ENCODE data around the gene FBN2.

Gene FBN2

DNA sequence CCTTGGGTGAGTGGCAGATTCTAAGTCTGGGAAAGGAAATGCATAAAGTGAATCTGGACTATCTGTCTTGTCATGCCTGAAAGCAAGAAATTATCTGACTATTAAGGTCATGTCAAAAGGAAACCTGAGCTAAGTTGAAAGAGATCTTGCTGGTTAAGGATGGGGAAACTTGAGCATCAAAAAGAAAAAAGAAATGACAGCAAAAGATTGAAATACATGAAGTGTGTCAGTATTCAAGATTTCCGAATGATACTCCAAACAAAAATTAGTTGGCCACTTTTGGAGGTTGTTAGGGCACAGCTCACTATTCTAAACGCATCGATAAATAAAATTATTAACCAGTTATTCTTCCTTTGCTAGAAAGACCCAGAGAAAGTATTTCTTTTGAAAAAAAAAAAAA is 3.3 kb upstream of the FBN2 start:
- Mint-ChIP-seq H3K27ac (no peak overlapping the region), H3K4me3 (no peak overlapping the region), H3K9me3 (peaks cover 8% of the 10 kb centered on the region), H3K4me1 (no peaks in the 10 kb centered on the region), H3K36me3 (no peaks in the 10 kb centered on the region), H3K27me3 (peaks cover 5% of the 10 kb centered on the region)
- ATAC-seq (ENCODE audit: low read depth) (no peak), DNase-seq (ENCODE audit: low spot score in 2 of 2) (no peak)

DNA sequence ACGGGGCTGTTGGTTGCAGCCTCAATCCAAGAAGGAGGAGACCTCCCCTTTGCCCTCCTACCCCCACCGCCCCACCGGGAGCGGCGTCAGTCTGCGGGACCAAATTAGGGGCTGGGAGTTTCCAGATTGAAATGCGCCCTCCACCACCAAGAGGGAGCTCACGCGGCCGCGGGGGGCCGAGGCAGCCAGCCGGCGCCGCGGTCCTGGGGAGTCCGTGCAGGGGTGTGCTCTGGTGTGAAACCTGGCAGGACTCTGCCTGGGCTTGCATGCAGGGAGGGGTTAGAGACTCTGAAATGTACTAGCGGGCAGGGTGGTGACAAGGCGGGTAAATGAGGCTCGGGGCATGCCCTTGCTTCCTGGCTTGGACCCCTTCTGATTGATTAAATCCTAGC is 989 bp upstream of the FBN2 start:
- peaks cover 9% of the 10 kb centered on the region for H3K27me3 Mint-ChIP-seq
- peaks cover 6% of the 10 kb centered on the region for H3K9me3 Mint-ChIP-seq
- no peaks in the 10 kb centered on the region for H3K36me3 Mint-ChIP-seq
- no peak overlapping the region for H3K4me3 Mint-ChIP-seq
- no peak for DNase-seq (ENCODE audit: low spot score in 2 of 2)
- H3K27ac Mint-ChIP-seq = no peak overlapping the region
- no peak for ATAC-seq (ENCODE audit: low read depth)
- no peaks in the 10 kb centered on the region for H3K4me1 Mint-ChIP-seq

DNA sequence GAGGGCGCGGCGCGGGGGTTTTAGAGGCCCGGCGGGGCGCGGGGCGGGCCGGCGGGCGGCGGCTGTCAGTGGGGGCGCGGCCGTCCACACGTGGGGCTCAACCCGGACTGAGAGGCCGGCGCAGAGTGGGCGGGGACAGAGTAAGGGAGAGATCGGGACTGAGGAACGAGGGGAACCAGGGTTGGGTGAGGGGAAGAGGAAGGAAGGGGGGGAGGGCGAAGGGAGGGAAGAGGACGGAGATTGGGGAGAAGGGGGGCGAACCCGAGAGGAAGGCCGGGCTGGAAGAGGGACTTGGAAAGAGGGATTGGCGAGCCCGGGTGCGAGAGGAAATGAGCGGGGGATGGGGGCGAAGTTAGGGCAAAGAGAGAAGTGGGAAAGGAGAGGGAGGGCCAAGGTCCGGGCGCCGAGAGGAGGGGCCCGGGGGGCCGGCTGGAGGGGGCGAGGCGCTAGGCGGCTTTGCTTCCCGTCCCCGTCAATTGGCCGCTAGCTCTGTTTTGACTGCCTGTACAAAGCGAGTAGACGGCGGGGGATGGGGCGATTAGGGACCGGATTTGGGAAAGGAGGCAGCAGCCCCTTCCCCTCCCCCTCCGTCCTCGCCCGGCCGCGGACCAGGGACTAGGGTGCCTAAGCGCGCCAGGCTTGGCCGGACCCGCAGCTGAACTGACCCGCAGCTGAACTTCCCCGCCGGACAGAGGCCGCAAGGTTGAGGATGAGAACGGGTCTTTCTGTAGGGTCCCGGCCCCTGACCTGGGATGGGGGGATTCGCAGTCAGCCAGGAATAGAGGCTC is 399 bp upstream of the FBN2 start:
- no peak for DNase-seq (ENCODE audit: low spot score in 2 of 2)
- H3K27ac Mint-ChIP-seq = no peak overlapping the region
- ATAC-seq (ENCODE audit: low read depth) = no peak

DNA sequence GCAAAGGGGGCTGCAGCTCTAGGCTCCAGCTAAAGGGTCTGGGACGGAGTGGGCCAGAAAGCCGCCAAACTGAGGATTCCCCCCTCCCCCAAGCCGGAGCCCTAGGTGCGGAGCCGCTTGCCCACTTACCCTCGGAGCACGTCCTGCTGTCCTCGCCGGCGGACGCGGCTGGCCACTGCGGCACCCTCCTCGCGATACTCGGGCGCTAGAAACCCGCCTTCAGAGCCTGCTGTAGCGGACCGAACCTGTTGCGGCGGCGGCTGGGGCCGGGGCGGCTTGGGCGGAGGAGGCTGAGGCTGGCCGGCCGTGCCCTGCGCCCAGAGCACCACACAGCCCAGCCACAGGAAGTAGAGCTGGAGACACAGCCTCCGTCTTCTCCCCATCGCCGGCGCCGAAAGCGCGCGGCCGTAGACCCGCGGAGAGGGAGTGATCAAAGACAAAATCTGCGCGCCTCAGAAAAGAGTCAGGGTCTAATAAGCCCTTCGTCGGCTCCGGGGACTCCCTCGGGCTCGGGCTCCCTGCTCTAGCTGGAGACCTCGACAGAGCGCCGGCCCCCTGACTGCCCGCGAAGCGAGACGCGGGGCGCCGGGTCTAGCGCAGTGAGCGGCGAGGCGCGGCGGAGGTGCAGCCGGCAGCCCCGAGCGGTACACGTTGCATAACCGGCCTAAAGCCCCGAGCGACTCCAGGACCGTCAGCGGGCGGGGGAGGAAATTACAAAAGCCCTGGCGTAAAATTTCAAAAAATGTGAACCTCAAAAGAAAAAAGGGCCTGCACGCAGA is 635 bp downstream of the FBN2 start:
- Mint-ChIP-seq H3K4me1 (no peaks in the 10 kb centered on the region), H3K9me3 (peaks cover 2% of the 10 kb centered on the region), H3K27ac (no peak overlapping the region), H3K27me3 (peaks cover 9% of the 10 kb centered on the region), H3K4me3 (no peak overlapping the region), H3K36me3 (no peaks in the 10 kb centered on the region)
- ATAC-seq (ENCODE audit: low read depth) = no peak
- DNase-seq (ENCODE audit: low spot score in 2 of 2) = no peak

More for the DNA sequence above, 399 bp upstream of the FBN2 start:
- H3K4me3 Mint-ChIP-seq = no peak overlapping the region
- H3K36me3 Mint-ChIP-seq = no peaks in the 10 kb centered on the region
- no peaks in the 10 kb centered on the region for H3K4me1 Mint-ChIP-seq
- H3K27me3 Mint-ChIP-seq = peaks cover 9% of the 10 kb centered on the region
- H3K9me3 Mint-ChIP-seq = peaks cover 2% of the 10 kb centered on the region

DNA sequence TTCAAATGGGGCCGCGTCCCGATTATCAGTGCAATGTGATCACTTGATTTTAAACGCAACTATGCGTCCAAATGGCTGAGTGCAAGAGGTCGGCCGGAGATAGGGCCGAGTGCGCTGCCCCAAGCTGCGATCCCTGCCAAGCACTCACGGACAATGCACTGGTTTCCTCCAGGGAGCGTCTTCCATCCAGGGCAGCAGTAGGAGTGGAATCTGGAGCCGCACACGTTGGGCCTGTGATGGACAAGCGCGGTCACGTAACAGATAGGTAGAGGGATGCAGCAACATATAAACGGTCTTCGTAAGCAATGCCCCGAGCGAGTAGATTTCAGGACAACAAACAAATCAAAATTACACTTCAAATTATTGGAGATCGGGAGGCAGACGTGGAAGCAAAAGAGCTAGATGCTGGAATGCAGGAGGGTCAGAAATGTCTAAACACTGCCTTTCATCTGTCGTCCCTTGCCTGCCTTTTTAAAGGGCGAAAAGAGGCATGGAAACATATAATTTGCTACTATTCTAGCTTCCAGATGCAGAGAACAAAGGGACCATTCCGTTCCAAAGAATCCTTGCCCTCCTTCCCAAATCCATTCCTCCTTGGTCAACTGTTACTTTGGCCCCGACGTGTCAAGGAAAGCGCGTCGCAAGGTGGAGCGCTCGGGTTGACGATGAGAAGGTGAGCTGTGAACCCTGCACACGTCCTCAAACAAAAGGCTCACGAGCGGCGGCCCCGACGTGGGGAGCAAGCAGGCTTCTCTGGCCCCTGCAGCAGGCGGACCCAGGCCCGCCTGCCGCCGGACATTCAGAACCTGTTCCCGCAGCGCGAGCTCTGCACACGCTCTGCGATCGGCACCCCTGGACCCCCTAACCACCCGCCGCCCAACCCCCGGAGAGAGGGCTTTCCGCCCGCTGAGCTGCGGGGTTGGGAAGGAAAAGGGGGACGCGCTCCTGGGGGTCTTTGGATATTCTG is 1.5 kb downstream of the FBN2 start:
- ATAC-seq (ENCODE audit: low read depth) (no peak), DNase-seq (ENCODE audit: low spot score in 2 of 2) (no peak)
- Mint-ChIP-seq H3K4me1 (no peaks in the 10 kb centered on the region), H3K27me3 (peaks cover 9% of the 10 kb centered on the region), H3K36me3 (no peaks in the 10 kb centered on the region), H3K4me3 (no peak overlapping the region), H3K27ac (no peak overlapping the region), H3K9me3 (peaks cover 2% of the 10 kb centered on the region)

DNA sequence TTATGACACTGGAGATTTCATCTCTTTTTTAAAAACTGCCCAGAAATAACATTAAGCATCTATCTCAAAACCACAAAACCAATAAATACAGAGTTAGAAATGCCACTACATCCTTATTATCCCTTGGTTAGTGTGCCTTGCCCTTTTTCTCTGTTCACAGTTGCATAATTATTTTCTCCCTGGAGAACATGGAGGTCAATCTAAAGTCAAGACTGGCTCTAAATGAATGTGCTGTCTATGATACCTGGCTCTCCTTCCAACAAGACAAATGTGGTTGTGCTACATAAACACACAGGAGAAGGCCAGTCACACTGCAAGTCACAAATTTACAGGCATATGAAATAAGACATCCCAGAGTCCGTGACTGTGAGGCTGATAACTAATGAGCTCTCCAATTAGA is 2.8 kb downstream of the FBN2 start:
- H3K36me3 Mint-ChIP-seq = no peaks in the 10 kb centered on the region
- no peak overlapping the region for H3K27ac Mint-ChIP-seq
- H3K9me3 Mint-ChIP-seq = peaks cover 2% of the 10 kb centered on the region
- no peak overlapping the region for H3K4me3 Mint-ChIP-seq
- ATAC-seq (ENCODE audit: low read depth) (no peak), DNase-seq (ENCODE audit: low spot score in 2 of 2) (no peak)
- no peaks in the 10 kb centered on the region for H3K4me1 Mint-ChIP-seq
- peaks cover 9% of the 10 kb centered on the region for H3K27me3 Mint-ChIP-seq

DNA sequence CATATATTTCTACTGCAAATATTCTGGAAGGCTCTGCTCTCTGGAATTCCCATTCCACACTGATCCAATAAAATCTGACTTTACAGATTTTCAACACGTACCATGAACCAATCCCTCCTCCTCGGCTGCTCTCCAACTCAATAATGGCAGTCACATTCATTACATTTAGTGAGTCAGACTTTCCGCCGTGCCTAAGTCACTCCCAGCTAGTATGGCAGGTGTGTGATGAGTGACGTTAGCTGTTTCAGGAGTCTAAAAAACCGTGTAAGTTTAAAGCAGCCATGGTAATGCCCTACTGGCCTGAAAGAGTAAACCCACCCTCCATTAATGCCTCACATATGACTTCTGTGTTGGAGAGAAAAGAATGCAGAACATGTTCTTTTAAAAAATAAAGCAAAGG is 3.3 kb downstream of the FBN2 start:
- Mint-ChIP-seq H3K27me3 (peaks cover 9% of the 10 kb centered on the region), H3K9me3 (peaks cover 2% of the 10 kb centered on the region), H3K36me3 (no peaks in the 10 kb centered on the region), H3K4me3 (no peak overlapping the region), H3K27ac (no peak overlapping the region), H3K4me1 (no peaks in the 10 kb centered on the region)
- no peak for ATAC-seq (ENCODE audit: low read depth)
- no peak for DNase-seq (ENCODE audit: low spot score in 2 of 2)

DNA sequence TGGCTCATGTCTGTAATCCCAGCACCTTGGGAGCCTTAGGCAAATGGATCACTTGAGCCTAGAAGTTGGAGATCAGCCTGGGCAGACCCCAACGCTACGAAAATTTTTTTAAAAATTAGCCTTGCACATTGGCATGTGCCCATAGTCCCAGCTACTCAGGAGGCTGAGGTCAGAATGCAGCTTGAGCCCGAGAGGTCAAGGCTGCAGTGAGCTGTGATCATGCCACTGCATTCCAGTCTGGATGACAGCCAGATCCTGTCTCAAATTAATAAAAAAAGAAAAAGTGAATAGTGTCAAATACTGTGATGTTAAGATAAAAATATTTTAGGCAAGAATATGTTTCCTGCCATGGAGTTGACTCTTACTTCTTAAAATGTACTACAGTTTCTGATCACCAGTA is 5.3 kb downstream of the FBN2 start:
- no peak overlapping the region for H3K4me3 Mint-ChIP-seq
- no peak for DNase-seq (ENCODE audit: low spot score in 2 of 2)
- no peaks in the 10 kb centered on the region for H3K4me1 Mint-ChIP-seq
- H3K36me3 Mint-ChIP-seq = no peaks in the 10 kb centered on the region
- peaks cover 5% of the 10 kb centered on the region for H3K27me3 Mint-ChIP-seq
- no peak for ATAC-seq (ENCODE audit: low read depth)
- H3K27ac Mint-ChIP-seq = no peak overlapping the region
- H3K9me3 Mint-ChIP-seq = peaks cover 2% of the 10 kb centered on the region

DNA sequence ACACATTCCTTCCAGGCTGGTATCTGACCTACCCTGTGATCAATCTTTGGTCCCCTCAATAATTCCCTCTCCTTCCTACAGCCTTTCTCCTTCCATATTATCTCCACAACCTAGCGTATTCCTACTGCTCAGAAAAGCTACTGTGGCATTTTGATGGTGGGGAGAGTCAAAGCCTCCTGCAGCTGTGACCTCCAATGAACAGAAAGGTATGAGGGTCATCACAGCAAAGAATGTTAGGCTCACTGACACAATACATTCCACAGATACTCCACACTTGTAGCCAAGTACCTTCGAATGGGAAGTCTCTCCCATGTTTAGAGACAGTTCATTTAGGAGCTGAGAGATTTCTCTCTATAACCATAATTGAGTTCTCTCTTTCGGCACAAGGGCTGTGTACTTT is 5.9 kb downstream of the FBN2 start:
- no peak overlapping the region for H3K4me3 Mint-ChIP-seq
- no peaks in the 10 kb centered on the region for H3K4me1 Mint-ChIP-seq
- H3K27ac Mint-ChIP-seq = no peak overlapping the region
- H3K36me3 Mint-ChIP-seq = no peaks in the 10 kb centered on the region
- peaks cover 5% of the 10 kb centered on the region for H3K27me3 Mint-ChIP-seq
- no peak for ATAC-seq (ENCODE audit: low read depth)
- no peak for DNase-seq (ENCODE audit: low spot score in 2 of 2)
- peaks cover 2% of the 10 kb centered on the region for H3K9me3 Mint-ChIP-seq

DNA sequence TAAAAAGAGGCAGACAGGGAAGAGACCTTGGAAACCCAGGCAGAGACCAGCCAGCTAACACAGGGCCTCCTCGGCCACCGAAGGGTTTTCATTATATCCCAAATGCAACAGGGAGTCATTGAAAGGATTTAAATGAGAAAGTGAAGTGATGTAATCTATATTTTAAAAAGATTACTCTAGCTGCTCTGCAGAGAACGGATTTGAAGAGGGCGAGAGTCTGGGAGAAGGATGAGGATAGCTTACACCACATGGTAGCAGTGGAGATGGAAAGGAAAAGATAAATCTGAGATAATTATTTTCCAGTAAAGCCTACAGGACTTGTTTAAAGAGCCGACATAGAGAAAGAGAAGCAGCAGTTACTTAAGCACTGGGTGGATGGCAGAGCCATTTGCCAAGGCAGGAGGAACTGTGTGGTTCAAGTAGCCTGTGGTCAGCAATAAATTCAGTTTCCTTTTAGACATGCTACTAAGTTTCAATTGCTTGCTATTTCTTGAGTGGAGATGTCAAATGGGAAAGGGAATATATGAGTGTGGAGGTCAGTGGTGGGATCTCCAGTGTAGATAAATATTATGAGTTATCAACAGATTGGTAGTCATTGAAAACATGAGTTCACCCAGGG is 9.3 kb downstream of the FBN2 start:
- no peak for DNase-seq (ENCODE audit: low spot score in 2 of 2)
- Mint-ChIP-seq H3K27me3 (no peaks in the 10 kb centered on the region), H3K27ac (no peak overlapping the region), H3K9me3 (no peaks in the 10 kb centered on the region), H3K36me3 (no peaks in the 10 kb centered on the region), H3K4me3 (no peak overlapping the region), H3K4me1 (no peaks in the 10 kb centered on the region)
- no peak for ATAC-seq (ENCODE audit: low read depth)

DNA sequence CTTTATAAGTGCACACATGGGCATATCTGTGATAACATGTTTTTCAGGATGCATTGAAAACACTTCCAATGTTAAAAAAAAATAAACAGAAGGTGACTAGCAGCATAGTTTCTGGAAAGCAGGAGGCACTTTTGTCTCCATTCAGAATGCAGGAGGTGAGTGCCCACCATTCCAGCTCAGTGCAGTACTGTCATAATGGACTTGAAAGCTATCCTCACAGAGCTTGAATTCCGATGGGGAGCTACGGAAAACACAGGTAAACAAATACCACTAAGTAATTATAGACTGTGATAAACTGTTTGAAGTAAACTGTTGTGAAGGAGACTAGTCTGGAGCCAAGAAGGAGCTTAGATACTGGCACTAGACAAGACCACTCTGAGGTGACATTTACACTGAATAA is 9.9 kb downstream of the FBN2 start:
- no peaks in the 10 kb centered on the region for H3K9me3 Mint-ChIP-seq
- H3K36me3 Mint-ChIP-seq = no peaks in the 10 kb centered on the region
- H3K27me3 Mint-ChIP-seq = no peaks in the 10 kb centered on the region
- H3K4me1 Mint-ChIP-seq = no peaks in the 10 kb centered on the region
- ATAC-seq (ENCODE audit: low read depth) (no peak), DNase-seq (ENCODE audit: low spot score in 2 of 2) (no peak)
- H3K27ac Mint-ChIP-seq = no peak overlapping the region
- H3K4me3 Mint-ChIP-seq = no peak overlapping the region

DNA sequence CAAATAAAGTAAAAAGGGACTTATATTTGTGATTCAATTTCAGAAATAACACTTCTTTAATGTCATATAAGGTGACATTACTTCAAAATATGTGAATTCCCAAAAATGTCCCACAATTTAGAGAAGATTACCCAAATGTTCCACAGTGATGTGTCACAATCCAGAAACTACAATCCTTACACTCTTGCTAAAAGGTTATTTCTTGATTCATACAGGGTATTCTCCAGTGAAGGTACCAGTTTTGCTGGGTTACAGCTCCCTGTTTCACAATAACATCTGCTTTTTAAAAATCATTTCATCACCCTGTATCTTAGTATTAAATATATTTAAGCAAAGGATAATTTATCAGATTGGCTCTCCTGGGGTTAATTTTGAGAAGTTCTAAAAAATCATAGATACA is 11.0 kb downstream of the FBN2 start:
- H3K4me1 Mint-ChIP-seq = no peaks in the 10 kb centered on the region
- no peak overlapping the region for H3K4me3 Mint-ChIP-seq
- H3K36me3 Mint-ChIP-seq = no peaks in the 10 kb centered on the region
- ATAC-seq (ENCODE audit: low read depth) (no peak), DNase-seq (ENCODE audit: low spot score in 2 of 2) (no peak)
- no peaks in the 10 kb centered on the region for H3K27me3 Mint-ChIP-seq
- no peak overlapping the region for H3K27ac Mint-ChIP-seq
- no peaks in the 10 kb centered on the region for H3K9me3 Mint-ChIP-seq

DNA sequence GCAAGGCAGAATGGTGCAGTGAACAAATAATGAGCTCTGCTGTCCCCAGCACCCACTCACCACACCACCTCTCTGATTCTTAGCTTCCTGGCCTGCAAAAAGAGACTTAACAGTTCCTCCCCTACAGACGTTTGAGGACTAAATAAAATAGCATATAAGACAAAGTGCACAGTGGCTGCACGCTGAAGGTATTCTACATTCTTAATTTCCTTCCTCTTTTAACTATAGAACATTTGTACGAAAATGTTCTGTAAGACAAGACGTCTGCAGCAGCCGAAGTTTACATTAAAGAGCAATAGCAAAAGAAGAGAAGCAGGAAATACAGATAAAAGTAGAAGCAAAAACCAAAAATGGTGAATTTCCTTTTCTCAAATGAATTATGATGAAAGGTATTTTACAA is 15.7 kb downstream of the FBN2 start:
- no peak for DNase-seq (ENCODE audit: low spot score in 2 of 2)
- ATAC-seq (ENCODE audit: low read depth) = no peak
- Mint-ChIP-seq H3K4me1 (no peaks in the 10 kb centered on the region), H3K27me3 (no peaks in the 10 kb centered on the region), H3K36me3 (no peaks in the 10 kb centered on the region), H3K4me3 (no peak overlapping the region), H3K9me3 (no peaks in the 10 kb centered on the region), H3K27ac (no peak overlapping the region)

DNA sequence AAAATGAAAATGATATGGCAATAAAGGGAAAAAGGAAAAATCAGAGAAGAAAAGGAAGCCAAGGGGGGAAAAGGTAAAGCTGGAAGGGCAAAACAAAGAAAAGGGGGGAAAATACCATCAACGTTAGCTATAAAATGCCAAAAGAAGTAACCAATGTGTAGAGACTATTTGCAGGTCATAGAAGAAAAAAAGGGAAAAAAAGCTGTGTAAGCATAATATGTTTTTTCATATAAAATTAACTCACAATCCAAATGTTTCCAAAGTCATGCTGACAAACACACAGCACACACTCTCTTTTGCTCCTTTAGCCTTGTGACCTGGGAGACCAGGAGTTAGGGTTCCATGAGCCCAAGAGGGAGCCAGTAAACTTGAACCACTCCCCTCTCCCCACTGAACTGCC is 18.2 kb downstream of the FBN2 start:
- no peak overlapping the region for H3K27ac Mint-ChIP-seq
- DNase-seq (ENCODE audit: low spot score in 2 of 2) (no peak), ATAC-seq (ENCODE audit: low read depth) (no peak)
- H3K36me3 Mint-ChIP-seq = no peaks in the 10 kb centered on the region
- no peak overlapping the region for H3K4me3 Mint-ChIP-seq
- no peaks in the 10 kb centered on the region for H3K27me3 Mint-ChIP-seq
- H3K4me1 Mint-ChIP-seq = no peaks in the 10 kb centered on the region
- H3K9me3 Mint-ChIP-seq = no peaks in the 10 kb centered on the region

Measured in memory B cell (primary cell).